Endothelial cell of umbilical vein (primary cell): ENCODE results near the gene EXT2. TPM values are rescaled to one million over a fixed set of nuclear protein-coding genes. Genes with fewer than 3 reads are reported as not detected.

Experiments used
- BruUV-seq: library from RNA; stranded (reverse); fragments of 400-500 nt; replicated peaks from 2 replicates; lab custom pipeline; 2021; lab: Mats Ljungman, UMichigan
- CTCF ChIA-PET: fragments of 300-600, 350-600 bp; sonication (Branson Sonifier 250); formaldehyde crosslinking; loops from one replicate; lab custom pipeline; 2021; ENCODE audit warnings: antibody characterized with exemption, inconsistent platforms; lab: Charles Lee
- POLR2A ChIA-PET: fragments of 300-600, 350-600 bp; sonication (Branson Sonifier 250); formaldehyde crosslinking; loops from one replicate; lab custom pipeline; 2021; ENCODE audit warnings: antibody characterized with exemption, inconsistent platforms; lab: Charles Lee
- DNase-seq: peaks from one replicate; pipeline ENCODE4 v3.0.0-alpha.2; 2011; ENCODE audit warnings: low read depth, low spot score
- FAIRE-seq: peaks from 2 replicates; lab custom pipeline; 2011; peaks lifted over from hg19 to GRCh38; lab: Jason Lieb, UNC
- H2AFZ ChIP-seq: 2 replicates; pipeline ENCODE4 v1.6.0; 2012; ENCODE audit warnings: low read depth, low read length, control low read depth, inconsistent platforms
- H3K27ac ChIP-seq: 2 replicates; pipeline ENCODE4 v1.5.1; 2011; ENCODE audit warnings: low read depth, mild to moderate bottlenecking, control low read depth, low read length, moderate library complexity; ENCODE audit not compliant: insufficient read depth
- H3K27me3 ChIP-seq, 2 experiments: 2 replicates each; pipeline versions ENCODE4 v1.6.0 to v1.6.1; 2011; ENCODE audit warnings: low read length in 2 of 2, mixed read lengths in 1 of 2; ENCODE audit not compliant: control insufficient read depth in 2 of 2, insufficient read depth in 2 of 2
- H3K36me3 ChIP-seq, 2 experiments: 2 replicates in 1 of 2; 3 replicates in 1 of 2; pipeline ENCODE4 v1.5.1; 2011; ENCODE audit warnings: low read length in 2 of 2, mild to moderate bottlenecking in 1 of 2, moderate library complexity in 1 of 2; ENCODE audit not compliant: control insufficient read depth in 2 of 2, insufficient read depth in 2 of 2; ENCODE audit errors: extremely low read depth in 1 of 2
- H3K4me1 ChIP-seq: 3 replicates; pipeline ENCODE4 v1.5.1; 2011; ENCODE audit warnings: mild to moderate bottlenecking, low read length; ENCODE audit not compliant: control insufficient read depth, insufficient read depth; ENCODE audit errors: extremely low read depth
- H3K4me2 ChIP-seq: 2 replicates; pipeline ENCODE4 v1.6.1; 2011; ENCODE audit warnings: low read length, control low read depth, mixed read lengths; ENCODE audit not compliant: insufficient read depth
- H3K4me3 ChIP-seq, 3 experiments: fragments of 200-600 bp in 1 of 3; sonication (generic), shearing (Covaris generic) in 1 of 3; replicated peaks in 1 of 3; 2 replicates each; pipeline ENCODE4 v1.5.1; 2011 to 2016; ENCODE audit warnings: control low read depth in 3 of 3, low read length in 3 of 3, mild to moderate bottlenecking in 2 of 3, inconsistent platforms in 1 of 3, low read depth in 1 of 3, moderate library complexity in 1 of 3; ENCODE audit not compliant: insufficient read depth in 1 of 3
- H3K79me2 ChIP-seq: 2 replicates; pipeline ENCODE4 v1.6.0; 2012; ENCODE audit warnings: low read length, inconsistent platforms; ENCODE audit not compliant: control insufficient read depth, insufficient read depth
- H3K9ac ChIP-seq: replicated peaks from 2 replicates; pipeline ENCODE3; 2011; ENCODE audit warnings: low read length, control low read depth; ENCODE audit not compliant: insufficient read depth; ENCODE audit errors: extremely low read depth
- H3K9me1 ChIP-seq: replicated peaks from 3 replicates; pipeline ENCODE4 v1.6.0; 2011; ENCODE audit warnings: mild to moderate bottlenecking, low read length; ENCODE audit not compliant: control insufficient read depth, insufficient read depth; ENCODE audit errors: extremely low read depth
- H3K9me3 ChIP-seq: replicated peaks from 2 replicates; pipeline ENCODE4 v1.5.1; 2012; ENCODE audit warnings: low read length, inconsistent platforms; ENCODE audit not compliant: control insufficient read depth, insufficient read depth
- H4K20me1 ChIP-seq: replicated peaks from 2 replicates; pipeline ENCODE3; 2011; ENCODE audit warnings: mild to moderate bottlenecking, low read length; ENCODE audit not compliant: control insufficient read depth, insufficient read depth; ENCODE audit errors: extremely low read depth
- CTCF ChIP-seq, 2 donors: IDR thresholded peaks; 1 replicate in 1 of 2; 2 replicates in 1 of 2; pipeline ENCODE4 v1.5.1; 2011; ENCODE audit warnings: low read length in 2 of 2, mild to moderate bottlenecking in 2 of 2, moderate library complexity in 2 of 2, control low read depth in 1 of 2, inconsistent platforms in 1 of 2, low read depth in 1 of 2; ENCODE audit not compliant: insufficient read depth in 1 of 2; ENCODE audit errors: extremely low read depth in 1 of 2
- EZH2 ChIP-seq: IDR thresholded peaks from 2 replicates; pipeline ENCODE4 v1.6.1; 2012; ENCODE audit warnings: borderline replicate concordance, low read depth, mild to moderate bottlenecking, moderate library complexity, low read length, inconsistent platforms; ENCODE audit not compliant: severe bottlenecking
- FOS ChIP-seq: IDR thresholded peaks from 2 replicates; pipeline ENCODE4 v1.6.1; 2011; ENCODE audit warnings: mild to moderate bottlenecking, low read length, moderate library complexity, borderline replicate concordance; ENCODE audit not compliant: insufficient read depth
- GATA2 ChIP-seq: IDR thresholded peaks from 2 replicates; pipeline ENCODE4 v1.7.0; 2011; ENCODE audit warnings: low read depth, mild to moderate bottlenecking, moderate library complexity, mixed read lengths, low read length; ENCODE audit not compliant: insufficient read length, insufficient read depth
- JUN ChIP-seq: IDR thresholded peaks from 2 replicates; pipeline ENCODE4 v1.6.1; 2011; ENCODE audit warnings: borderline replicate concordance, low read depth; ENCODE audit not compliant: insufficient read length, insufficient read depth
- MYC ChIP-seq: IDR thresholded peaks from one replicate; pipeline ENCODE4 v1.6.1; 2011; ENCODE audit warnings: mild to moderate bottlenecking, low read depth, low read length
- POLR2A ChIP-seq: IDR thresholded peaks from 2 replicates; pipeline ENCODE4 v1.6.1; 2012; ENCODE audit warnings: low read depth, mild to moderate bottlenecking, control low read depth, low read length
- POLR2AphosphoS5 ChIP-seq: IDR thresholded peaks from 2 replicates; pipeline ENCODE4 v1.6.1; 2012; ENCODE audit warnings: low read depth, mild to moderate bottlenecking, control low read depth, low read length, moderate library complexity; ENCODE audit not compliant: insufficient read depth
- dilution Hi-C: fragments of 300-500 bp; cut with MboI; formaldehyde crosslinking; loops from one replicate; pipeline ENCODE4 v1.15.0; 2019; ENCODE audit warnings: low sequenced_read_pairs; ENCODE audit not compliant: extremely low pct_ligation_motif_present
- intact Hi-C: fragments of 100-400 bp; cut with micrococcal nuclease; formaldehyde crosslinking; loops from one replicate; pipeline ENCODE4 v1.10.0; 2022
- polyA plus RNA-seq, 4 experiments: library from polyadenylated mRNA; depleted of rRNA in 3 of 4; stranded (reverse) in 3 of 4; unstranded in 1 of 4; fragments of >200 nt; gene quantifications; 2 replicates each; pipeline versions ENCODE4 v1.2.1 to v1.2.3, GENCODE V29; 2011 to 2012; ENCODE audit warnings: missing spikeins in 1 of 4
- total RNA-seq: library from RNA; stranded (reverse); gene quantifications from 2 replicates; pipeline ENCODE4 v1.2.3, GENCODE V29; 2021
- TF ChIP-seq, protein P1 (sequence below): IDR thresholded peaks from 2 replicates; pipeline ENCODE4 v1.6.1; 2011; ENCODE audit not compliant: insufficient read depth, insufficient read length

The EXT2 gene
- total and polyA plus RNA-seq, 2 donors (not counting 3 experiments of a cell fraction or from before 2014, with no cell fraction given): 50.9 to 60.3 TPM

DNA sequence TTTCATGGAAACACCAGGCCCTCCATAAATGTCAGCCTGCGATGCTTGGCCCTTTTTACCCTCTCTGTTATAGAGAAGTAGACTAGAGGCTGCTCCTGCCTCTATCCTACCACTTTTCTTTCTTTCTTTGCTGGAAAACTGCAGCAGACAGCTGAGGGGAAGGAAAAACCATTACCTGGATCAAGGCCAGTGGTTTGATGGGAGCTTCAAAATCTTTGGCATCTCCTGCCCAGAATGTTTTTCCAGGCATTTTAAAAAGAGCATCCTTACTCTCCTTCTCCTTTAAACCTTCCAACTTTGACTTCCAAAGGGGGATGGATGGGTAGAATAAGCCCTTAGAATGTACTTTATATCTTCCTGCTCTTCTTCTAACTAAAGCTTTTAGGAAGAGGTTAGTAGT, 44.9 kb downstream of the EXT2 start:
- H3K4me2 ChIP-seq: no peak overlapping the region
- H3K36me3 ChIP-seq: no peaks in the 10 kb centered on the region
- H3K9ac ChIP-seq: no peak overlapping the region
- ChIA-PET CTCF (interaction anchor here (3.0 kb wide), 1 partner anchor 46 kb away, joined by 14 read pairs; the partner anchor contains the start of gene EXT2), POLR2A (no interaction called here)
- no peak overlapping the region for H2AFZ ChIP-seq
- no peaks in the 10 kb centered on the region for H3K27me3 ChIP-seq
- no peak for TF ChIP-seq GATA2
- TF ChIP-seq, protein P1, sequence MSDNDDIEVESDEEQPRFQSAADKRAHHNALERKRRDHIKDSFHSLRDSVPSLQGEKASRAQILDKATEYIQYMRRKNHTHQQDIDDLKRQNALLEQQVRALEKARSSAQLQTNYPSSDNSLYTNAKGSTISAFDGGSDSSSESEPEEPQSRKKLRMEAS: no peak
- TF ChIP-seq CTCF (IDR thresholded peaks at IDR 0.05; ENCODE audit: extremely low read depth in 1 of 2, insufficient read depth in 1 of 2, low read depth in 1 of 2, low read length in 2 of 2): no peak
- TF ChIP-seq JUN: no peak
- TF ChIP-seq POLR2A: no peak
- no peak for TF ChIP-seq MYC
- no peak for TF ChIP-seq POLR2AphosphoS5
- TF ChIP-seq EZH2: no peak
- no peak for TF ChIP-seq FOS
- no peaks in the 10 kb centered on the region for H3K79me2 ChIP-seq
- intact Hi-C loops: no loop called here
- no TSS peak for BruUV-seq
- no peaks in the 10 kb centered on the region for H3K9me3 ChIP-seq
- no peak overlapping the region for H3K27ac ChIP-seq
- no peaks in the 10 kb centered on the region for H3K9me1 ChIP-seq
- dilution Hi-C loops: no loop called here
- no peaks in the 10 kb centered on the region for H4K20me1 ChIP-seq
- no peak overlapping the region for H3K4me3 ChIP-seq
- DNase-seq (no peak), FAIRE-seq (no peak)
- peaks cover 7% of the 10 kb centered on the region for H3K4me1 ChIP-seq
